ENCODE measurements around the gene FNBP1L.
"Not testable (repeated sequence)": the region's sequence is repeated elsewhere in the genome, so short reads cannot be mapped to it uniquely, and the experiment has no call there.

FNBP1L gene

GRCh38 chr1:93573940-93574469 lies 126.1 kb downstream of the FNBP1L start:
- DNase-seq (ENCODE audit: low read depth in 2 of 2), result no peak

- no peak for DNase-seq (ENCODE audit: low read depth in 2 of 2)
Measured at GRCh38 chr1:93574511-93574910, 126.6 kb downstream of the FNBP1L start.

- DNase-seq (ENCODE audit: low read depth in 2 of 2), result no peak
Measured at GRCh38 chr1:93574991-93575390, 127.1 kb downstream of the FNBP1L start.

GRCh38 chr1:93575621-93576284 lies 127.8 kb downstream of the FNBP1L start:
- no peak for DNase-seq (ENCODE audit: low read depth in 2 of 2)

- DNase-seq (ENCODE audit: low read depth in 2 of 2), result no peak
Measured at GRCh38 chr1:93576346-93576745, 128.4 kb downstream of the FNBP1L start.

GRCh38 chr1:93576746-93577145 lies 128.8 kb downstream of the FNBP1L start:
- no peak for DNase-seq (ENCODE audit: low read depth in 2 of 2)

- DNase-seq (ENCODE audit: low read depth in 2 of 2), result no peak
Measured at GRCh38 chr1:93577536-93578432, 129.9 kb downstream of the FNBP1L start.

- no peak for DNase-seq (ENCODE audit: low read depth in 2 of 2)
Measured at GRCh38 chr1:93578433-93578830, 130.5 kb downstream of the FNBP1L start.

GRCh38 chr1:93578911-93579825 lies 131.2 kb downstream of the FNBP1L start:
- no peak for DNase-seq (ENCODE audit: low read depth in 2 of 2)

- no peak for DNase-seq (ENCODE audit: low read depth in 2 of 2)
Measured at GRCh38 chr1:93579891-93580290, 132.0 kb downstream of the FNBP1L start.

GRCh38 chr1:93581917-93582850 lies 134.3 kb downstream of the FNBP1L start:
- no peak for DNase-seq (ENCODE audit: low read depth in 2 of 2)

GRCh38 chr1:93584261-93585003 lies 136.5 kb downstream of the FNBP1L start:
- DNase-seq (ENCODE audit: low read depth in 2 of 2), result no peak

GRCh38 chr1:93585059-93585966 lies 137.4 kb downstream of the FNBP1L start:
- no peak for DNase-seq (ENCODE audit: low read depth in 2 of 2)

- no peak for DNase-seq (ENCODE audit: low read depth in 2 of 2)
Measured at GRCh38 chr1:93587354-93587753, 139.4 kb downstream of the FNBP1L start.

- no peak for DNase-seq (ENCODE audit: low read depth in 2 of 2)
Measured at GRCh38 chr1:93588206-93588605, 140.3 kb downstream of the FNBP1L start.

GRCh38 chr1:93588955-93589354 lies 141.0 kb downstream of the FNBP1L start:
- no peak for DNase-seq (ENCODE audit: low read depth in 2 of 2)

- DNase-seq (ENCODE audit: low read depth in 2 of 2), result not testable (repeated sequence)
Measured at GRCh38 chr1:93591291-93591675, 143.4 kb downstream of the FNBP1L start.

- DNase-seq (ENCODE audit: low read depth in 2 of 2), result peak in 1 of 2 donors; percentile 35
Measured at GRCh38 chr1:93591676-93592550, 144.0 kb downstream of the FNBP1L start.

Measured in stimulated activated CD8-positive, alpha-beta memory T cell treated with anti-CD3 and anti-CD28 coated beads, Interleukin-2, amount 100 ng/mL, for 48 hours (primary cell).